Naive B cell (primary cell): ENCODE results near the gene SMIM35. TPM values are rescaled to one million over a fixed set of nuclear protein-coding genes. Genes with fewer than 3 reads are reported as not detected.

ENCODE experiments used
- ATAC-seq, 2 donors: fragments of 150-1000 bp; cut with Tn5 transposase; 2 replicates each; pipeline ENCODE4 v1.10.0; 2021; ENCODE audit warnings: low read depth in 2 of 2, mild to moderate bottlenecking in 2 of 2, moderate library complexity in 2 of 2
- DNase-seq: peaks from one replicate; pipeline ENCODE4 v3.0.0; 2022
- H3K27ac Mint-ChIP-seq, 6 donors: one replicate each; pipeline ENCODE4 v1.8.0; 2020 to 2022; ENCODE audit warnings: mild to moderate bottlenecking in 6 of 6, mixed read lengths in 6 of 6, moderate library complexity in 5 of 6, inconsistent platforms in 2 of 6
- H3K27me3 Mint-ChIP-seq, 3 donors: one replicate each; pipeline ENCODE4 v1.8.0; 2021 to 2022; ENCODE audit warnings: mixed read lengths in 3 of 3, mild to moderate bottlenecking in 1 of 3
- H3K36me3 Mint-ChIP-seq, 2 donors: one replicate each; pipeline ENCODE4 v1.8.0; 2020 to 2022; ENCODE audit warnings: mixed read lengths in 2 of 2, inconsistent platforms in 1 of 2, mild to moderate bottlenecking in 1 of 2
- H3K4me1 Mint-ChIP-seq, 3 donors: one replicate each; pipeline ENCODE4 v1.8.0; 2020 to 2022; ENCODE audit warnings: mixed read lengths in 3 of 3, inconsistent platforms in 1 of 3, mild to moderate bottlenecking in 1 of 3, moderate library complexity in 1 of 3
- H3K4me3 Mint-ChIP-seq, 8 donors: one replicate each; pipeline ENCODE4 v1.8.0; 2020 to 2022; ENCODE audit warnings: mild to moderate bottlenecking in 8 of 8, mixed read lengths in 8 of 8, moderate library complexity in 8 of 8, inconsistent platforms in 2 of 8
- H3K9me3 Mint-ChIP-seq, 7 donors: one replicate each; pipeline ENCODE4 v1.8.0; 2020 to 2022; ENCODE audit warnings: mixed read lengths in 7 of 7, mild to moderate bottlenecking in 5 of 7, inconsistent platforms in 2 of 7, moderate library complexity in 1 of 7
- polyA plus RNA-seq, 6 donors: library from polyadenylated mRNA; unstranded; fragments of 300-500 nt; fragmentation: Illumina TruSeq; gene quantifications; one replicate each; pipeline ENCODE4 v1.2.3, GENCODE V29; 2021; ENCODE audit warnings: low read depth in 6 of 6

The SMIM35 gene
- polyA plus RNA-seq, 6 donors from 2014 or later, result 0.77 to 3.4 (median 1.1) TPM

GRCh38 chr11:117993988-117994745 lies 92.6 kb downstream of the SMIM35 start:
- no peak overlapping the region for H3K4me3 Mint-ChIP-seq
- peaks cover 25 to 53% (median 37%) of the 10 kb centered on the region in 3 donors for H3K4me1 Mint-ChIP-seq

DNA sequence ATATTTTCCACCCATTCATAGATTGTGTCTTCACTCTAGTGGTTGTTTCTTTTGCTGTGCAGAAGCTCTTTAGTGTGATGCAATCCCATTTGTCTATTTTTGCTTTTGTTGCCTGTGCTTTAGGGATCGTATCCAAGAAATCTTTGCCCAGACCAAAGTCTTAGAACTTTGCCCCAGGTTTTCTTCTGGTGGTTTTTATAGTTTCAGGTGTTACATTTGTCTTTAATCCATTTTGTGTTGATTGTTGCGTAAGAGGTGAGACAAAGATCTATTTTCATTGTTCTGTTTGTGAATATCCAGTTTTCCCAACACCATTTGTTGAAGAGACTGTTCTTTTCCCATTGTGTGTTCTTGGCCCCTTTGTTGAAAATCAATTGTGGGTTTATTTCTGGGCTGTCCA lies 94.1 kb downstream of the SMIM35 start:
- DNase-seq, result no peak

More at GRCh38 chr11:117993988-117994745, 92.6 kb downstream of the SMIM35 start:
- Mint-ChIP-seq H3K9me3 (peaks cover 0 to 5% (median 0%) of the 10 kb centered on the region in 7 donors), H3K36me3 (peaks cover 42 to 54% of the 10 kb centered on the region in 2 donors), H3K27me3 (no peaks in the 10 kb centered on the region), H3K27ac (peak overlapping the region in 4 of 6 donors; percentile 7 to 67 (median 14))
- DNase-seq (no peak), ATAC-seq (no peak)

GRCh38 chr11:117992136-117992535 lies 94.6 kb downstream of the SMIM35 start:
- H3K36me3 Mint-ChIP-seq, result peaks cover 38 to 48% of the 10 kb centered on the region in 2 donors
- peak overlapping the region in 1 of 6 donors; percentile 17 for H3K27ac Mint-ChIP-seq
- peaks cover 0 to under 1% (median 0%) of the 10 kb centered on the region in 7 donors for H3K9me3 Mint-ChIP-seq
- no peaks in the 10 kb centered on the region for H3K27me3 Mint-ChIP-seq
- H3K4me3 Mint-ChIP-seq, result no peak overlapping the region
- no peak for DNase-seq
- no peak for ATAC-seq
- peaks cover 32 to 54% (median 52%) of the 10 kb centered on the region in 3 donors for H3K4me1 Mint-ChIP-seq

More for the DNA sequence above, 94.1 kb downstream of the SMIM35 start:
- peaks cover 0 to 5% (median 0%) of the 10 kb centered on the region in 7 donors for H3K9me3 Mint-ChIP-seq
- no peaks in the 10 kb centered on the region for H3K27me3 Mint-ChIP-seq
- peaks cover 43 to 49% of the 10 kb centered on the region in 2 donors for H3K36me3 Mint-ChIP-seq
- no peak for ATAC-seq
- H3K27ac Mint-ChIP-seq, result peak overlapping the region in 1 of 6 donors; percentile 17
- peaks cover 32 to 54% (median 47%) of the 10 kb centered on the region in 3 donors for H3K4me1 Mint-ChIP-seq
- H3K4me3 Mint-ChIP-seq, result no peak overlapping the region

DNA sequence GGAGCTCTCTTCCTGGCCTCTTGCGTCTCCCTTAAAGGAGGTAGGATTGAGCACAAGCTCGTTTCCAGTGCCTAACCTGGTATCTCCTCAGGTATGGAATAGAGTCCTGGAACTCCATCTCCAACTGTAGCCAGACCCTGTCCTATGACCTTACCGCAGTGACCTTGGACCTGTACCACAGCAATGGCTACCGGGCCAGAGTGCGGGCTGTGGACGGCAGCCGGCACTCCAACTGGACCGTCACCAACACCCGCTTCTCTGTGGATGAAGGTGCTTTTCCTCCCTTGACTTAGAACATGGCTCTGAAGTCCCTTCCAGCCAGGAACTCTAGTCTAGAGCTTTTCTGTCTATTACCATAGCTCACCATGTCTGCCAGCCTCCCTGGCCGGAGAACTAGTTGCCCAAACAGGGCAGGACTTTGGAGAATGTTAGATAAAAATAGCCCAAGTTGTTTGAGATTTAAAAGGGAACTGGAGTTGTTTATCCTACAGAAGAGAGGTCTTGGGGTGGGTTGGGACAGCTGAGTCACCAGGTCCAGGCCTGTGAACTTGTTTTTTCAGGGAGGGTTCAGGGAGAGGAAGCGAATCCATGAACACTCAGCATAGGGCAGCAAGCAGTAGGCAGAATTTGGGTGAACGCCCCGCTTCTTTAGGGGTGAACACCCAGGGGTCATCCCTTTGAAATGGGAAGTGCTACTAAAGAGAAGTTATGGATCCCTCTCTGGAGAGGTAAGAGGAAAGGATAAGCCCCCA lies 97.2 kb downstream of the SMIM35 start:
- H3K4me1 Mint-ChIP-seq, result peaks cover 45 to 76% (median 68%) of the 10 kb centered on the region in 3 donors
- DNase-seq, result no peak
- H3K27me3 Mint-ChIP-seq, result no peaks in the 10 kb centered on the region
- peak overlapping the region in 4 of 6 donors; percentile 16 to 87 (median 78) for H3K27ac Mint-ChIP-seq
- H3K4me3 Mint-ChIP-seq, result peak overlapping the region in 7 of 8 donors; percentile 52 to 92 (median 66)
- H3K9me3 Mint-ChIP-seq, result no peaks in the 10 kb centered on the region
- H3K36me3 Mint-ChIP-seq, result peaks cover 24 to 30% of the 10 kb centered on the region in 2 donors
- ATAC-seq, result no peak

- peaks cover 57 to 90% (median 81%) of the 10 kb centered on the region in 3 donors for H3K4me1 Mint-ChIP-seq
- peak; percentile 7 to 22 for ATAC-seq
- no peaks in the 10 kb centered on the region for H3K9me3 Mint-ChIP-seq
- no peaks in the 10 kb centered on the region for H3K27me3 Mint-ChIP-seq
- peaks cover 21 to 24% of the 10 kb centered on the region in 2 donors for H3K36me3 Mint-ChIP-seq
- H3K4me3 Mint-ChIP-seq, result peak overlapping the region; percentile 80 to 98 (median 94)
- DNase-seq, result no peak
- peak overlapping the region; percentile 87 to 98 (median 97) for H3K27ac Mint-ChIP-seq
Observed at GRCh38 chr11:117986981-117987574, 99.7 kb downstream of the SMIM35 start.

DNA sequence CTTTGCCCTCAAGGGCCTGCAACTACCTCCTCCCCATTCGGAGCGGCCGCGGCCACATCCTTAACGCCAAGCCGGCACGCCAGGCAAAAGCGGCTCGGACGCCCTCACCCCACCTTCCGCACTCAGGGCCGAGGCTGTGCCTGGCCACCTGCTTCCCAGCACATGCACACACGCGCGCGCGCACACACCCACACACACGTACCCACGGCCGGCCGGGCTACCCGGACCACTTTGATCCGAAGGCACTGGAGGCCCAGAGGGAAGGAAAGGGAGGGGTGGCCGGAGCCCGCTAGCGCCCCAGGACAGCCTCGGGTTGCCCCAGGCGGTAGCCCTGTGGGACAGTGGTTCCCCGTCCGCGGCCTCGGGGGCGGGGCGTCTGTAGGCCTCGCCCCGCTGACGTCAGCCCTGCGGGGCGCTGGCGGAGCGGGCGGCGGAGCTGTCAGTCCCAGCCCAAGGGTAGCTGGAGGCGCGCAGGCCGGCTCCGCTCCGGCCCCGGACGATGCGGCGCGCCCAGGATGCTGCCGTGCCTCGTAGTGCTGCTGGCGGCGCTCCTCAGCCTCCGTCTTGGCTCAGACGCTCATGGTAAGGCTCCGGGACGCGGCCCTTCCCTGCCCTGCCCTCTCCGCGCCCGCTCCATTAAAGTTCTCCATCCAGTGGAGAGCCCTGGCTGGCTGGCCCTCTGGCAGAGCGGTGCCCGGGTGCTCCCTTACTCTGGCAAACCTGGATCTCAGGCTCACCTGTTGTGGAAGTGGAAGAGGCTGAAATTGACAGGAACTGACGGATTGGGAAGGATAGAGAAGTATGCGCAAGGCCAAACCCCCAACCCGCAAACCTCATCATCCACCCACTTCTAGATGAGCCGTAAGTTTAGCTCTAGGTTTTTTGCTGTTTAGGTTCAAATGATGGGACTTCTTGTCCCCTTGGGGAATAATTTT lies 100.5 kb downstream of the SMIM35 start, which contains the start of gene IL10RA:
Gene IL10RA (plus strand): TSS at position 442 of the 935 bp plus-strand sequence. CDS start 74 bp downstream, at position 516.
- Mint-ChIP-seq H3K27ac (peak within 1 kb of the TSS; percentile 87 to 98 (median 98)), H3K27me3 (no peaks in the 10 kb centered on the region), H3K36me3 (peaks cover 13 to 18% of the 10 kb centered on the region in 2 donors), H3K4me1 (peaks cover 59 to 89% (median 73%) of the 10 kb centered on the region in 3 donors), H3K9me3 (no peaks in the 10 kb centered on the region), H3K4me3 (peak within 1 kb of the TSS; percentile 80 to 98 (median 94))
- DNase-seq (peak; percentile 88), ATAC-seq (peak; percentile 92 to 93)

DNA sequence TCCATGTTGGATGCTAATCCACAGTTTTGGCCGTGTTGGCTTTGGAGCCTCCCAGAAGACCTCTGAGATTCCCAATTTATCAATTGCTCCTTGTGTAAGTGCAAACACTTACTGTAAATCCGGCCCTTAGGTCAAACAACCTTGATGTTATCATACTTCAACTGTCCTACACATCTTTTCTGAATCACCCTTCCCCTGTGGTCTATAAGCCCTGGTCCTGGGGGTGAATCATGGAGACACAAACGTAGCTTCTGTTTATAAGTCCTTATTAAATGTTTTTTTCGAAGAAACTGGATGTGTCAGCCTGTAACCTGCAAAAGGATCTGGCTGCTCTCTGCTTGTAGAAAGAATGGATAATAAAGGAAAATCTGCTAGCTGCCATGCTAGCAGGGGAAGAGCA lies 102.3 kb downstream of the SMIM35 start:
- H3K36me3 Mint-ChIP-seq, result peaks cover 7 to 9% of the 10 kb centered on the region in 2 donors
- peak overlapping the region; percentile 80 to 98 (median 94) for H3K4me3 Mint-ChIP-seq
- DNase-seq, result no peak
- peaks cover 62 to 88% (median 70%) of the 10 kb centered on the region in 3 donors for H3K4me1 Mint-ChIP-seq
- no peaks in the 10 kb centered on the region for H3K9me3 Mint-ChIP-seq
- H3K27ac Mint-ChIP-seq, result peak overlapping the region in 5 of 6 donors; percentile 82 to 98 (median 96)
- no peak for ATAC-seq
- H3K27me3 Mint-ChIP-seq, result no peaks in the 10 kb centered on the region

DNA sequence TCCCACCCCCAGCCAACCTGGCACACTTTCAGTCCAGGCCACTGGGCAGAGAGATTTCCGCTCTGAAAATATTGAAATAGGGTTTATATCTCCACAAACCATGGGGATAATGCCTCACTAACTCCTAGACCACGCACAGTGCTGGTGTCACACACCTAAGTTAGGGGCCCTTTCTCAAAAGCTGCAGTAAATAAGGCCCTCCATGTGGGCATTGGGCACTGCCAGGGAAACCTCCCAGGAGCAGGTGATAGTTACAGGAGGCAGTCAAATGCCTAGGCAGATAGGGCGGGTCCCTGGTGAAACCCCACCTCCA lies 103.6 kb downstream of the SMIM35 start:
- no peaks in the 10 kb centered on the region for H3K9me3 Mint-ChIP-seq
- H3K27ac Mint-ChIP-seq, result peak overlapping the region in 4 of 6 donors; percentile 67 to 90 (median 81)
- ATAC-seq (no peak), DNase-seq (no peak)
- peaks cover 0 to 5% of the 10 kb centered on the region in 2 donors for H3K36me3 Mint-ChIP-seq
- peak overlapping the region in 2 of 8 donors; percentile 63 to 66 for H3K4me3 Mint-ChIP-seq
- no peaks in the 10 kb centered on the region for H3K27me3 Mint-ChIP-seq
- peaks cover 60 to 84% (median 64%) of the 10 kb centered on the region in 3 donors for H3K4me1 Mint-ChIP-seq

DNA sequence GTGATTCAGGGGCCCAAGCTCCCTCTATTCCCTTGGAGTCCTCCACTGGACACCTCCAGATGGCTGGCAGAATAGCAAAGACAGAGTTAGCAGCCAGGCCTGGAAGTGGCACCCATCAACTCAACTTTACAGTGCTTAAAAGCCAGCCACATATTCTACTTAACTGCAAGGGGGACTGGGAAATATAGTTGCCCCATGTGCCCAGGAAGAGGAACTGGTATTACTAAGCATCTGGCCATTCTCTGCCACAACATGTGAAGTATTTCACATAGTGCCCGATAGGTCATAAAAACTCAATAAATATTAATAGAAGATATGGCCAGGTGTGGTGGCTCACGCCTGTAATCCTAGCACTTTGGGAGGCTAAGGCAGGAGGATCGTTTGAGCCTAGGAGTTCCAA lies 106.0 kb downstream of the SMIM35 start:
- Mint-ChIP-seq H3K27ac (peak overlapping the region in 3 of 6 donors; percentile 47 to 96 (median 94)), H3K36me3 (no peaks in the 10 kb centered on the region), H3K9me3 (no peaks in the 10 kb centered on the region), H3K4me1 (peaks cover 47 to 81% (median 63%) of the 10 kb centered on the region in 3 donors), H3K4me3 (peak overlapping the region in 1 of 8 donors; percentile 15), H3K27me3 (no peaks in the 10 kb centered on the region)
- DNase-seq (no peak), ATAC-seq (no peak)

GRCh38 chr11:117980280-117980679 lies 106.5 kb downstream of the SMIM35 start:
- no peak for ATAC-seq
- no peaks in the 10 kb centered on the region for H3K27me3 Mint-ChIP-seq
- H3K9me3 Mint-ChIP-seq, result no peaks in the 10 kb centered on the region
- H3K4me1 Mint-ChIP-seq, result peaks cover 47 to 77% (median 62%) of the 10 kb centered on the region in 3 donors
- no peaks in the 10 kb centered on the region for H3K36me3 Mint-ChIP-seq
- no peak for DNase-seq
- H3K27ac Mint-ChIP-seq, result peak overlapping the region; percentile 92 to 99 (median 95)
- H3K4me3 Mint-ChIP-seq, result peak overlapping the region in 7 of 8 donors; percentile 10 to 82 (median 53)

GRCh38 chr11:117979481-117980211 lies 107.1 kb downstream of the SMIM35 start:
- DNase-seq (peak; percentile 65), ATAC-seq (peak; percentile 95 to 96)
- Mint-ChIP-seq H3K27me3 (no peaks in the 10 kb centered on the region), H3K4me1 (peaks cover 40 to 73% (median 60%) of the 10 kb centered on the region in 3 donors), H3K27ac (peak overlapping the region; percentile 92 to 99 (median 95)), H3K9me3 (peaks cover 0 to under 1% (median 0%) of the 10 kb centered on the region in 7 donors), H3K36me3 (no peaks in the 10 kb centered on the region), H3K4me3 (peak overlapping the region; percentile 10 to 82 (median 56))
